ENCODE measurements around the gene BCL11B.

DNA sequence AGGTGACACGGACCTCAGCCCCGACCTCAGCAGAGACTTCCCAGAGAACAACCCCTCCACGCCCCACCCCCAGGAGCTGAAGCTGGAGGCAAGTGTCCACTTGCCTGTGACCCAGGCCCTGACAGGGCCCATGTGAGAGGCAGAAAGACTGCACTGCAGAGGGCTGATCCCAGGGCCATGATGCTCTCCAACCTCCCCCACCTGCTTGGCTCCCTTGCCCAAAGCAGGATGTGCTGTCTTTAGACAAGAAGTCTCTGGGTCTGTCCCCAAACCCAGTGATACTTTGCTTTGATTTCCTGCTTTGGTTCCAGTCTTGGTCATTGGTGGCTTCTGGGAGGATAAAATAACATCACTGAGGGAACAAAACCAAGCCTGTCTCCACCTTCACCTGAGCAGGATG is 59.4 kb downstream of the BCL11B start:
- no peak for TF ChIP-seq GATA3 (IDR thresholded peaks at IDR 0.05; ENCODE audit: low read depth, low read length)
- no peak for TF ChIP-seq GATA2 (IDR thresholded peaks at IDR 0.05; ENCODE audit: low read depth, low read length)

All from SH-SY5Y (cell line).